ENCODE measurements around the gene ZNF45. TPM values are rescaled to one million over a fixed set of nuclear protein-coding genes. Genes with fewer than 3 reads are reported as not detected.
A peak's percentile ranks its signal among the peaks of the same experiment; 100 is the strongest.
"Not testable (repeated sequence)": the region's sequence is repeated elsewhere in the genome, so short reads cannot be mapped to it uniquely, and the experiment has no call there.

Gene ZNF45
- total and polyA plus RNA-seq, 8 donors = 12.9 to 33.4 (median 31.0) TPM

- H3K27ac ChIP-seq = peak within 1 kb of the TSS; percentile 74 to 75
- peak in 1 of 2 donors; percentile 46 for TF ChIP-seq CTCF (IDR thresholded peaks at IDR 0.05)
- H3K27me3 ChIP-seq = no peaks in the 10 kb centered on the region
- H3K4me3 ChIP-seq = peak within 1 kb of the TSS; percentile 75 to 78
- H3K4me1 ChIP-seq = no peaks in the 10 kb centered on the region
- H3K36me3 ChIP-seq = peaks cover 0 to 18% of the 10 kb centered on the region in 2 donors
- H3K9me3 ChIP-seq = peaks cover 0 to 73% of the 10 kb centered on the region in 2 donors
- DNase-seq (peak; percentile 91 to 96 (median 92)), ATAC-seq (peak; percentile 100)
- intact Hi-C loops (cut with DNase I) = no loop called here
Observed at GRCh38 chr19:43950834-43951645, 16.0 kb upstream of the ZNF45 start, which contains the start of gene ZNF221. TSS of gene ZNF221 (plus strand) at chr19:43951228. CDS start at chr19:43962727, 11,499 bp downstream.

GRCh38 chr19:43949803-43950202, 14.7 kb upstream of the ZNF45 start:
- Histone ChIP-seq H3K36me3 (peaks cover 0 to 12% of the 10 kb centered on the region in 2 donors), H3K9me3 (peaks cover 0 to 62% of the 10 kb centered on the region in 2 donors)
- ATAC-seq; H3K27me3 ChIP-seq; DNase-seq; H3K4me3 ChIP-seq; intact Hi-C loops (cut with DNase I); H3K27ac ChIP-seq; H3K4me1 ChIP-seq: not testable (repeated sequence)

GRCh38 chr19:43947412-43947811, 12.3 kb upstream of the ZNF45 start:
- H3K27ac ChIP-seq; ATAC-seq; DNase-seq; intact Hi-C loops (cut with DNase I); H3K36me3 ChIP-seq; H3K27me3 ChIP-seq; H3K4me3 ChIP-seq; H3K4me1 ChIP-seq: not testable (repeated sequence)
- peaks cover 0 to 45% of the 10 kb centered on the region in 2 donors for H3K9me3 ChIP-seq

GRCh38 chr19:43941209-43941608, 6.1 kb upstream of the ZNF45 start:
- Histone ChIP-seq H3K27me3 (no peaks in the 10 kb centered on the region), H3K4me1 (no peaks in the 10 kb centered on the region), H3K9me3 (peaks cover 0 to 29% of the 10 kb centered on the region in 2 donors), H3K27ac (no peak overlapping the region), H3K4me3 (no peak overlapping the region), H3K36me3 (no peaks in the 10 kb centered on the region)
- DNase-seq = no peak
- intact Hi-C loops (cut with DNase I) = no loop called here
- no peak for ATAC-seq
- TF ChIP-seq CTCF (IDR thresholded peaks at IDR 0.05) = no peak

- Histone ChIP-seq H3K4me1 (peaks cover 3% of the 10 kb centered on the region in 2 donors), H3K27ac (no peak overlapping the region), H3K4me3 (no peak overlapping the region), H3K27me3 (no peaks in the 10 kb centered on the region), H3K9me3 (peaks cover 0 to 29% of the 10 kb centered on the region in 2 donors), H3K36me3 (no peaks in the 10 kb centered on the region)
- intact Hi-C loops (cut with DNase I) = no loop called here
- ATAC-seq (no peak), DNase-seq (no peak)
- TF ChIP-seq CTCF (IDR thresholded peaks at IDR 0.05) = no peak
Observed at GRCh38 chr19:43940719-43941118, 5.6 kb upstream of the ZNF45 start.

- H3K4me1 ChIP-seq = peaks cover 5 to 6% of the 10 kb centered on the region in 2 donors
- no peak for TF ChIP-seq CTCF (IDR thresholded peaks at IDR 0.05)
- no peak for DNase-seq
- no peak overlapping the region for H3K27ac ChIP-seq
- H3K36me3 ChIP-seq = no peaks in the 10 kb centered on the region
- no peaks in the 10 kb centered on the region for H3K27me3 ChIP-seq
- intact Hi-C loops (cut with DNase I) = no loop called here
- no peak overlapping the region for H3K4me3 ChIP-seq
- ATAC-seq = no peak
- H3K9me3 ChIP-seq = peaks cover 0 to 27% of the 10 kb centered on the region in 2 donors
Observed at GRCh38 chr19:43939557-43940260, 4.6 kb upstream of the ZNF45 start.
